H9 (cell line): ENCODE results near the gene CRYGN. TPM values are rescaled to one million over a fixed set of nuclear protein-coding genes. Genes with fewer than 3 reads are reported as not detected.

Experiments
- DNase-seq: peaks from one replicate; pipeline ENCODE4 v3.0.0-alpha.2; 2017
- H2AFZ ChIP-seq: one replicate; pipeline ENCODE4 v1.6.1; 2013; ENCODE audit warnings: mild to moderate bottlenecking, low read length, control low read depth, moderate library complexity
- H2AK5ac ChIP-seq: 2 replicates; pipeline ENCODE4 v1.6.1; 2013; ENCODE audit warnings: low read length, control low read depth, mixed read lengths; ENCODE audit not compliant: insufficient read length
- H2BK120ac ChIP-seq: one replicate; pipeline ENCODE4 v1.6.1; 2013; ENCODE audit warnings: low read depth, mild to moderate bottlenecking, low read length, control low read depth, inconsistent platforms; ENCODE audit not compliant: poor library complexity, severe bottlenecking
- H2BK12ac ChIP-seq: 2 replicates; pipeline ENCODE4 v1.6.1; 2013; ENCODE audit warnings: low read length, control low read depth, mixed read lengths, low read depth; ENCODE audit not compliant: insufficient read length
- H2BK15ac ChIP-seq: 2 replicates; pipeline ENCODE4 v1.6.1; 2013; ENCODE audit warnings: low read depth, low read length, control low read depth
- H2BK20ac ChIP-seq: one replicate; pipeline ENCODE4 v1.6.1; 2013; ENCODE audit warnings: low read depth, mild to moderate bottlenecking, low read length, control low read depth, inconsistent platforms; ENCODE audit not compliant: poor library complexity, severe bottlenecking
- H2BK5ac ChIP-seq: 2 replicates; pipeline ENCODE4 v1.6.1; 2013; ENCODE audit warnings: low read length, control low read depth, mixed read lengths; ENCODE audit not compliant: insufficient read length
- H3K14ac ChIP-seq: 2 replicates; pipeline ENCODE4 v1.6.1; 2013; ENCODE audit warnings: low read length, control low read depth; ENCODE audit not compliant: insufficient read depth
- H3K18ac ChIP-seq: 2 replicates; pipeline ENCODE4 v1.6.1; 2013; ENCODE audit warnings: low read depth, mild to moderate bottlenecking, mixed read lengths, low read length, control low read depth; ENCODE audit not compliant: insufficient read length
- H3K23ac ChIP-seq: 2 replicates; pipeline ENCODE4 v1.6.1; 2013; ENCODE audit warnings: low read length, control low read depth, mixed read lengths, low read depth; ENCODE audit not compliant: insufficient read length
- H3K23me2 ChIP-seq: 2 replicates; pipeline ENCODE4 v1.6.1; 2013; ENCODE audit warnings: low read depth, mild to moderate bottlenecking, mixed read lengths, low read length, control low read depth; ENCODE audit not compliant: insufficient read length, poor library complexity, severe bottlenecking
- H3K27ac ChIP-seq: 2 replicates; pipeline ENCODE4 v1.5.1; 2013; ENCODE audit warnings: low read length, control low read depth, mixed read lengths, low read depth; ENCODE audit not compliant: insufficient read length
- H3K27me3 ChIP-seq: 2 replicates; pipeline ENCODE4 v1.6.1; 2013; ENCODE audit warnings: low read length, control low read depth, inconsistent platforms; ENCODE audit not compliant: insufficient read depth
- H3K4ac ChIP-seq: 2 replicates; pipeline ENCODE4 v1.6.1; 2013; ENCODE audit warnings: low read depth, mild to moderate bottlenecking, control low read depth, inconsistent platforms, low read length, moderate library complexity
- H3K4me1 ChIP-seq: 2 replicates; pipeline ENCODE4 v1.6.1; 2013; ENCODE audit warnings: low read length, control low read depth, inconsistent platforms; ENCODE audit not compliant: insufficient read depth
- H3K4me2 ChIP-seq: 2 replicates; pipeline ENCODE4 v1.6.1; 2013; ENCODE audit warnings: low read length, control low read depth, mixed read lengths; ENCODE audit not compliant: insufficient read length, insufficient read depth
- H3K56ac ChIP-seq: 2 replicates; pipeline ENCODE4 v1.6.1; 2013; ENCODE audit warnings: low read depth, mild to moderate bottlenecking, mixed read lengths, low read length, control low read depth; ENCODE audit not compliant: insufficient read length
- H3K79me1 ChIP-seq: 2 replicates; pipeline ENCODE4 v1.6.1; 2013; ENCODE audit warnings: low read depth, mild to moderate bottlenecking, moderate library complexity, low read length, control low read depth, inconsistent platforms; ENCODE audit not compliant: insufficient read depth, poor library complexity, severe bottlenecking
- H3K79me2 ChIP-seq: 2 replicates; pipeline ENCODE4 v1.6.1; 2013; ENCODE audit warnings: low read length, control low read depth, inconsistent platforms; ENCODE audit not compliant: insufficient read depth
- H3K9ac ChIP-seq: 2 replicates; pipeline ENCODE4 v1.6.1; 2013; ENCODE audit warnings: low read length, control low read depth, mixed read lengths; ENCODE audit not compliant: insufficient read length; ENCODE audit errors: extremely low read depth
- H3K9me3 ChIP-seq: one replicate; pipeline ENCODE4 v1.6.1; 2013; ENCODE audit warnings: low read depth, low read length, inconsistent platforms; ENCODE audit not compliant: control insufficient read depth
- H3T11ph ChIP-seq: one replicate; pipeline ENCODE4 v1.6.1; 2013; ENCODE audit warnings: mild to moderate bottlenecking, low read length, control low read depth, inconsistent platforms
- H4K20me1 ChIP-seq: one replicate; pipeline ENCODE4 v1.6.1; 2013; ENCODE audit not compliant: control insufficient read depth, insufficient read length, insufficient read depth
- H4K5ac ChIP-seq: 2 replicates; pipeline ENCODE4 v1.6.1; 2013; ENCODE audit warnings: low read depth, mild to moderate bottlenecking, mixed read lengths, low read length, control low read depth; ENCODE audit not compliant: insufficient read length
- H4K8ac ChIP-seq: replicated peaks from 2 replicates; pipeline ENCODE4 v1.6.1; 2013; ENCODE audit warnings: low read length, control low read depth, mixed read lengths, low read depth; ENCODE audit not compliant: insufficient read length
- H4K91ac ChIP-seq: 2 replicates; pipeline ENCODE4 v1.6.1; 2013; ENCODE audit warnings: low read depth, mild to moderate bottlenecking, moderate library complexity, mixed read lengths, low read length, control low read depth; ENCODE audit not compliant: insufficient read length
- H3K27ac Mint-ChIP-seq, 3 experiments: 2 replicates in 2 of 3; 3 replicates in 1 of 3; pipeline ENCODE4 v1.8.0; 2020 to 2021; ENCODE audit warnings: mixed read lengths in 3 of 3, mild to moderate bottlenecking in 1 of 3, moderate library complexity in 1 of 3
- H3K27me3 Mint-ChIP-seq: 2 replicates; pipeline ENCODE4 v1.8.0; 2021; ENCODE audit warnings: low read depth, mild to moderate bottlenecking, moderate library complexity, mixed read lengths
- H3K36me3 Mint-ChIP-seq, 3 experiments: 2 replicates in 2 of 3; 3 replicates in 1 of 3; pipeline ENCODE4 v1.8.0; 2020 to 2021; ENCODE audit warnings: low read depth in 3 of 3, mixed read lengths in 3 of 3; ENCODE audit not compliant: insufficient read depth in 1 of 3
- H3K4me1 Mint-ChIP-seq, 2 experiments: 2 replicates each; pipeline ENCODE4 v1.8.0; 2020; ENCODE audit warnings: mixed read lengths in 2 of 2
- H3K4me3 Mint-ChIP-seq, 2 experiments: 2 replicates in 1 of 2; 3 replicates in 1 of 2; pipeline ENCODE4 v1.8.0; 2020 to 2021; ENCODE audit warnings: mild to moderate bottlenecking in 2 of 2, mixed read lengths in 2 of 2, moderate library complexity in 1 of 2
- H3K9me3 Mint-ChIP-seq, 2 experiments: 2 replicates in 1 of 2; 3 replicates in 1 of 2; pipeline ENCODE4 v1.8.0; 2020; ENCODE audit warnings: mild to moderate bottlenecking in 2 of 2, mixed read lengths in 2 of 2, moderate library complexity in 1 of 2
- CTCF ChIP-seq: fragments of 200-600 bp; sonication (generic); conservative IDR thresholded peaks from 3 replicates; pipeline ENCODE4 v1.8.0; 2021; ENCODE audit warnings: antibody characterized with exemption, mild to moderate bottlenecking
- WGBS: extraction: QIAGEN DNeasy Blood & Tissue Kit; methylation state at CpG from one replicate; pipeline ENCODE4 v1.1.7; 2013; ENCODE audit warnings: missing lambda C conversion rate, low lambda C conversion rate, mixed read lengths; ENCODE audit not compliant: insufficient read length; ENCODE audit errors: extremely low coverage; 5-methylcytosine and 5-hydroxymethylcytosine counted together
- total RNA-seq: library from RNA; stranded (reverse); gene quantifications from 2 replicates; pipeline ENCODE4 v1.2.1, GENCODE V29; 2021

The CRYGN gene
- total RNA-seq, 1 experiment from 2014 or later, result 1.8 TPM

- Histone ChIP-seq H3T11ph (no peak overlapping the region), H3K27me3 (no peaks in the 10 kb centered on the region), H3K23ac (no peak overlapping the region), H3K4me2 (no peak overlapping the region), H2AFZ (no peak overlapping the region), H2BK5ac (no peak overlapping the region), H4K5ac (no peak overlapping the region), H2BK120ac (no peak overlapping the region), H3K79me1 (no peaks in the 10 kb centered on the region), H4K8ac (no peak overlapping the region), H3K4ac (no peak overlapping the region), H2BK15ac (no peak overlapping the region), H2BK20ac (no peak overlapping the region), H3K9me3 (no peaks in the 10 kb centered on the region), H3K79me2 (no peaks in the 10 kb centered on the region), H3K4me1 (peaks cover 3% of the 10 kb centered on the region; the same call in 1 of the 2 replicates), H3K18ac (no peak overlapping the region), H4K20me1 (no peaks in the 10 kb centered on the region), H2AK5ac (no peak overlapping the region), H3K56ac (no peak overlapping the region), H3K23me2 (peaks cover 2% of the 10 kb centered on the region), H3K14ac (no peak overlapping the region), H2BK12ac (no peak overlapping the region), H3K9ac (no peak overlapping the region), H4K91ac (no peak overlapping the region), H3K27ac (no peak overlapping the region)
- H3K4me1 Mint-ChIP-seq, result peaks cover 16 to 19% of the 10 kb centered on the region in 2 experiments
- no peak overlapping the region for H3K27ac Mint-ChIP-seq
- TF ChIP-seq CTCF, result no peak
- H3K4me3 Mint-ChIP-seq, result no peak overlapping the region
- peaks cover 3% of the 10 kb centered on the region for H3K27me3 Mint-ChIP-seq
- DNase-seq, result no peak
- peaks cover 0 to 5% (median 0%) of the 10 kb centered on the region in 3 experiments; a peak in 2 of 7 replicates for H3K36me3 Mint-ChIP-seq
- H3K9me3 Mint-ChIP-seq, result peaks cover 0 to 3% of the 10 kb centered on the region in 2 experiments; a peak in 2 of 5 replicates
- WGBS, result no CpG with 5 or more reads among the region's 4 CpGs
Measured at GRCh38 chr7:151434549-151434948, 5.4 kb downstream of the CRYGN start.
